GM21825 (cell line): ENCODE measurements around the gene AGAP1.
"Not testable (repeated sequence)": the region's sequence is repeated elsewhere in the genome, so short reads cannot be mapped to it uniquely, and the experiment has no call there.

Experiments
- ATAC-seq: cut with Tn5 transposase; IDR thresholded peaks from one replicate; pipeline ENCODE4 v1.9.1; 2021; ENCODE audit warnings: mild to moderate bottlenecking, moderate library complexity; ENCODE audit not compliant: unreplicated experiment

The AGAP1 gene

GRCh38 chr2:235584638-235585007 is 90.8 kb downstream of the AGAP1 start:
- ATAC-seq: no peak

DNA sequence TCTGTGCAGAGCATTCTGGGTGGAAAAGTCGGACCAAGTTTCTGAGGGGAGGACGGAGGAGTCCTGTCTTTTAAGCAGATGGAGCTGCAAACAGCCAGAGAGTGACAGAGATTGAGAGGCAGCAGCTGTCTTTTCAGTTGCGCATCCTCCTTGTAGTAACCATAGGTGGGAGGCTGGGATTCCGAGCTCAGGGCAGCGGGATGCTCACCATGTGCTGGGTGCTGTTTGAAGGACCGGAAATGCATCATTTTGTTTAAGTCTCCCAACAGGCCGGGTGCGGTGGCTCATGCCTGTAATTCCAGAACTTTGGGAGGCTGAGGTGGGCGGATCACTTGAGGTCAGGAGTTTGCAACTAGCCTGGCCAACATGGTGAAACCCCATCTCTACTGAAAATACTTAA is 93.4 kb downstream of the AGAP1 start:
- no peak for ATAC-seq

DNA sequence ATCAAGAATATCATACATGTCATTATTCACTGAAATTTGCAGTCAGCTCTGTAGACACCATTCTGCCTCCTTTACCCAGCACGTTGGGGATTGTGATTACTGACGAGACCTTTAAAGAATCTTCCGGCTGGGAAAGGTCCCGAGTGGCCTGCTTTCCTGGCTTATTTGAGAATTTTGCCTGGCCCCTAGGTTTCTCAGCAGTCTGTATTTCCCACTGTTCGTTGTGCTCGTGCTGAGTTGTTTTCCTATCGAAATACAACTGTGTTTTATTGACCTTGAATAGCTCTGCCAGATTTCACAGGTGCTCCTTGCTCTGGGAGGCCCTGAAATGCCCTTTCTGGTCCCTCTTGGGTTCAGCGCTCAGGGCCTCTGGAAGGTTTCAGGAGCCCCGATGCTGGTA is 94.9 kb downstream of the AGAP1 start:
- ATAC-seq: no peak

GRCh38 chr2:235591231-235591730 is 97.4 kb downstream of the AGAP1 start:
- no peak for ATAC-seq

DNA sequence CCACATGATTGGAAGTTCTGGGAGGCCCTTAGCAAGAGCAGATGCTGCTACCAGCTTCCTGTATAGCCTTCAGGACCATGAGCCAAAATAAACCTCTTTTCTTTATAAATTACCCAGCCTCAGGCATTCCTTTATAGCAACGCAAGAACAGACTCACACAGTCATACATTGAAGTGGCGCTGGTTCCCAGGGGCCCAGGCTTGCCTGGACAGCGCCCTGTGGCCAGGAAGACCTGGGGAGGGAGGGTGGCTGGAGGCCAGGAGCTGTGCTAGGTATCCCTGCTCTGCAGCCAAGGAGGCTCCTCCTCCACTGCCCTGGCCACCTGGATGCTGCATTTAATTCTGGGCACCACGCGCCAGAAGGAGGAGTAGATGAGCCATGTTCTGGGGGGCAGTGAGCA is 98.1 kb downstream of the AGAP1 start:
- no peak for ATAC-seq

DNA sequence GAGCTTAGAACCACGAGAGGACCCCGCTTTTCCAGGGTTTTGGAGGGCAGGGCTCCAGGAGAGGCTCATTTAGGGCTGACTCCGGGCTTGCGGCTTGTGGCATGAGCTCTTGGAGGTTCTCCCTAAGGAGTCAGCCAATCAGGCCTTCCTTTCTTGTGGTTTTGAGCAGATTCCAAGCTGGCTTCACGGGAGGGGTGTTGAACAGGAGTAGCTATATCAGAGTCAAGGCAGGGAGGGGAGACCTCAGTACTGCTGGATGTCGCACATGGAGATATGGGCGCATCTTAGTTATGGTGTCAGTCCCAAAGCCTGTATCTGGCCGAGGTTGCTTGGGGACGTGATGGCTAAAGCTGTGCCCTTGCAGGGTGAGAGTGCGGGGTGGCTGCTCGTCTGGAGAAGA is 98.6 kb downstream of the AGAP1 start:
- ATAC-seq: no peak

GRCh38 chr2:235592836-235593235 is 99.0 kb downstream of the AGAP1 start:
- no peak for ATAC-seq

GRCh38 chr2:235594041-235594440 is 100.2 kb downstream of the AGAP1 start:
- no peak for ATAC-seq

DNA sequence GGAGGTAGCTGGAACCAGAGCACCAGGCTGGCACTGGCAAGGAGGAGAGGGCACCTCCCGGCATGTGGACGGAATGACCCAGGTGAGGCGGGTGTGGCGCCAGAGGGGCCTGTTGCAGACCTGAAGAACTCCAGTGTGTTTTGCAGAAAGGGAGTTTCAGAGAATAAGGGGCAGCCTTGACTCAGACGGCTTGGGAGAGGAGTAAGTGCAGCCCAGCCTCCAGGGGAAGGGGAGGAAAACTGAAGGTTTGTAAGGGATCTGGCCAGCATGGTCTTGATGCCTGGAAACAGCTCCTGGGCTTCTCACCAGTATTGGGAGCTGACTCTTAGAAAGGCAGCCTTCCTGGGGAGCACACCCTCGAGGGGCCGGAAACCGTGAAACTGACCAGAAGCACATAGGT is 101.1 kb downstream of the AGAP1 start:
- ATAC-seq: no peak

- ATAC-seq: no peak
Observed at GRCh38 chr2:235595422-235596010, 101.7 kb downstream of the AGAP1 start.

DNA sequence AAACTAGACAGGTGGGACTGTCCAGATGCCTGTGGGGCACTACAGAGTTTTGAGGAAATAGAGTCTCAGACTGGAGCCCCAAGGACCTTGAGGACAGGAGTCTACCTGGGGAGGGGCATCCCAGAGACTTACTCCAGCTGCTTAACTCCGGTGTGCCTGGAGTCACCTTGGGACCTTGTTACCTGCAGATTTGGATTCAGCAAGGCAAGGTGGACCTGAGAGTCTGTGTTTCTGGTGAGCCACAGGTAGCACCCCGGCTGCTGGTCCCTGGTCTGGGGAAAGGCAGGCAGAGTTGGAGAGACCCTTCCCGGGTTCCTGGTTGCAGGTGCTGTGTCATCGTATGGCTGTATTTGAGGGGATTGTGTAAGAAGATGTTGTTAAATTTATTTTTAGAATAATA is 102.4 kb downstream of the AGAP1 start:
- ATAC-seq: no peak

GRCh38 chr2:235597081-235597615 is 103.3 kb downstream of the AGAP1 start:
- ATAC-seq: no peak

GRCh38 chr2:235598026-235598425 is 104.2 kb downstream of the AGAP1 start:
- ATAC-seq: no peak

GRCh38 chr2:235598532-235599531 is 105.0 kb downstream of the AGAP1 start:
- no peak for ATAC-seq

GRCh38 chr2:235599596-235600338 is 105.9 kb downstream of the AGAP1 start:
- no peak for ATAC-seq

DNA sequence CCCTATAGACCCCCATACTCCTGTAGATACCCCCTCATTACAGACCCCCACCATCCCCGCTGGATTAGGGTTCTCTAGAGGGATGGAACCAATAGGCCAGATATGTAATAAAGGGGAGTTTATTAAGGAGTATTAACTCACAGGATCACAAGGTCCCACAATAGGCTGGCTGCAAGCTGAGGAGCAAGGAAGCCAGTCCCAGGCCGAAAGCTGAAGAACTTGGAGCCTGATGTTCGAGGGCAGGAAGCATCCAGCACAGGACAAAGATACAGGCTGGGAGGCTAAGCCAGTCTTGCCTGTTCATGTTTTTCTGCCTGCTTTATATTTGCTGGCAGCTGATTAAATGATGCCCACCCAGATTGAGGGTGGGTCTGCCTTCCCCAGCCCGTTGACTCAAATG is 106.6 kb downstream of the AGAP1 start:
- ATAC-seq: no peak

DNA sequence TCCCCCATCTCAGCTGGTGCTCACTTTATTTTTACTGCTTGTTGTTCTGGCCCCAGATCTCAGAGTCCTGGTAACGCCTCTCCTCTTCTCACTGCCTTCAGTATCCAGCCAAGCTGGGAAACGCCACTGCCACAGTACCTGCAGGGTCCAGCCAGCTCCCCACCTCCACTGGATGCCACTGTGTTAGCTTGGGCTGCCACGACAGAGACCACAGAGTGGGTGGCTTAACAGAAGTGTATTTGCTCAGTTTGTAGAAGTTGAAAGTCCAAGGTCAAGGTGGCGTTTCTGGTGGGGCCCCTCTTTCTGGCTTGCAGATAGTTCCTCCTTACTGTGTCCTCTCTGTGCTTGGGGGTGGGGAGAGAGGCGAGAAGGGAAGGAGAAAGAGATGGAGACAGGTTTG is 107.1 kb downstream of the AGAP1 start:
- ATAC-seq: no peak

GRCh38 chr2:235601960-235602704 is 108.3 kb downstream of the AGAP1 start:
- no peak for ATAC-seq

DNA sequence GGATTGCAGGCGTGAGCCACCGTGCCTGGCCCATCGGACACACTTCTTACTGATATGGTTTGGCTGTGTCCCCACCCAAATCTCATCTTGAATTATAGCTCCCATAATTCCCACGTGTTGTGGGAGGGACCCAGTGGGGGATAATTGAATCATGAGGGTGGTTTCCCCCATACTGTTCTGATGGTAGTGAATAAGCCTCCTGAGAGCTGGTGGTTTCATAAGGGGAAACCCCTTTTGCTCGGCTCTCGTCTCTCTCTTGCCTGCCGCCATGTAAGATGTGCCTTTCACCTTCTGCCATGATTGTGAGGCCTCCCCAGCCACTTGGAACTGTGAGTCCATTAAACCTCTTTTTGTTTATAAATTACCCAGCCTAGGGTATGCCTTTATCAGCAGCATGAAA is 109.1 kb downstream of the AGAP1 start:
- ATAC-seq: not testable (repeated sequence)

DNA sequence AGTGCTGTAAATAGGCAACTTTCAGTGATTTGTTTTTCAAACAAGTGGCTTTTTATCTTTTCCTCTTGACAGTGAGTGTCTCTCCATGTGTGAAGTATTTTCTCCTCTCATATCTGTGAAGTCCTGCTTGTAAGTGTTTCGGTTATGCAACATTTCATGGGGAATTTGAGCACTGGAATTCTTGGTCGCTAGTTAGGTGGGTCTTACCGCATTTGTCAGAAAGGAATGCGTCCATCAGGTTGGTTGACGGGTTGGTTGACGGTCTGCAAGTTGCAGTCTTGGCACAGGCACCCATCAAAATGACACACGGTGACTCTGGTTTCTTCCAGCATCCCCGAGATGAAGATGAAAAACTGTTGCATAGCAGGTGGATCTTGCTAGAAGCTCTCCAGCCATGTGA is 109.8 kb downstream of the AGAP1 start:
- ATAC-seq: no peak
